MCF 10A (cell line): Measurements from ENCODE around the gene ARMC9. TPM values are rescaled to one million over a fixed set of nuclear protein-coding genes. Genes with fewer than 3 reads are reported as not detected.

Experiments
- BruUV-seq: library from RNA; stranded (reverse); fragments of 400-500 nt; replicated peaks from 2 replicates; lab custom pipeline; 2021; lab: Mats Ljungman, UMichigan
- CTCF ChIA-PET: fragments of 300-600 bp; sonication (Branson Sonifier 250); formaldehyde crosslinking; extraction: SDS; loops from one replicate; lab custom pipeline; 2021; ENCODE audit warnings: antibody characterized with exemption, inconsistent platforms; lab: Yijun Ruan, JAX
- POLR2A ChIA-PET: fragments of 300-600, 350-650 bp; sonication (Branson Sonifier 250); formaldehyde crosslinking; extraction: SDS; loops from one replicate; lab custom pipeline; 2020; ENCODE audit warnings: antibody characterized with exemption, inconsistent platforms; lab: Yijun Ruan, JAX
- DNase-seq: peaks from one replicate; pipeline ENCODE4 v3.0.0-alpha.2; 2018; ENCODE audit not compliant: unreplicated experiment
- H3K27ac Mint-ChIP-seq: one replicate; pipeline ENCODE4 v1.8.0; 2022; ENCODE audit warnings: mild to moderate bottlenecking, low read depth, mixed read lengths; ENCODE audit not compliant: unreplicated experiment
- H3K27me3 Mint-ChIP-seq: one replicate; pipeline ENCODE4 v1.8.0; 2022; ENCODE audit warnings: mixed read lengths; ENCODE audit not compliant: insufficient read depth, unreplicated experiment
- H3K36me3 Mint-ChIP-seq: one replicate; pipeline ENCODE4 v1.8.0; 2022; ENCODE audit warnings: mild to moderate bottlenecking, moderate library complexity, mixed read lengths; ENCODE audit not compliant: insufficient read depth, unreplicated experiment
- H3K4me1 Mint-ChIP-seq: one replicate; pipeline ENCODE4 v1.8.0; 2022; ENCODE audit warnings: mixed read lengths; ENCODE audit not compliant: insufficient read depth, unreplicated experiment
- H3K4me3 Mint-ChIP-seq: one replicate; pipeline ENCODE4 v1.8.0; 2022; ENCODE audit warnings: mild to moderate bottlenecking, moderate library complexity, mixed read lengths; ENCODE audit not compliant: unreplicated experiment
- H3K9me3 Mint-ChIP-seq: one replicate; pipeline ENCODE4 v1.8.0; 2022; ENCODE audit warnings: mixed read lengths; ENCODE audit not compliant: unreplicated experiment
- CTCF ChIP-seq: fragments of 200-600 bp; IDR thresholded peaks from one replicate; pipeline ENCODE4 v1.8.0; 2022; ENCODE audit warnings: antibody characterized with exemption, mild to moderate bottlenecking; ENCODE audit not compliant: unreplicated experiment
- intact Hi-C: fragments of 100-400 bp; cut with micrococcal nuclease; formaldehyde crosslinking; loops from 2 replicates; pipeline ENCODE4 v1.14.1; 2022
- total RNA-seq: library from RNA; stranded (reverse); gene quantifications from 2 replicates; pipeline ENCODE4 v1.2.3, GENCODE V29; 2022

Gene ARMC9
- total RNA-seq, 1 experiment from 2014 or later = 16.5 TPM

DNA sequence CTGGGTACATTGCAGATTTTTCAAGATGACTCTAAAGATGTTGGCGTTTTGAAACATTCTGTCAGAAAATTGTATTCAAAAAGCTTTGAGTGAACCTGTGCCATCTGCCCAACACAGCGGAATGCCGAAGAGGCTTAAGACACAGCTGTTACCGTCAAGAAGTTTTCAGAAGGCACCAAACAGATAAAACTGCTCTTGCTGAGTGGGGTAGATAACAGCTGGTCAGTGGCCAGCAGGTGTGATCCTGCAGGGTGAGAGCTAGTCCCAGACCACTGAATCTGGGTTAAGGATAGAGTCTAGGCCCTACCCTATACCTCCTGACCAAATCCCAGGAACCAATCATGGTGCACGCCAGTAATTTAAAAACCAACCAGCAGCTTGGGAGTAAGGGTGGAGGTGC is 136.6 kb downstream of the ARMC9 start:
- CTCF ChIA-PET = interaction anchor here (0.6 to 1.1 kb wide), 3 partner anchors 12 to 229 kb away, joined by 4 to 7 read pairs (median 5); no protein-coding TSS in a partner anchor
- no peaks in the 10 kb centered on the region for H3K9me3 Mint-ChIP-seq

GRCh38 chr2:231335591-231335990 is 137.2 kb downstream of the ARMC9 start:
- Mint-ChIP-seq H3K9me3 (no peaks in the 10 kb centered on the region), H3K27me3 (no peaks in the 10 kb centered on the region), H3K4me3 (no peak overlapping the region), H3K27ac (no peak overlapping the region), H3K4me1 (no peaks in the 10 kb centered on the region), H3K36me3 (peaks cover 11% of the 10 kb centered on the region)
- intact Hi-C loops = no loop called here
- TF ChIP-seq CTCF = no peak
- CTCF ChIA-PET = interaction anchor here (0.6 to 1.1 kb wide), 5 partner anchors 13 to 460 kb away, joined by 4 to 7 read pairs (median 4); no protein-coding TSS in a partner anchor
- POLR2A ChIA-PET = no interaction called here
- no TSS peak for BruUV-seq
- no peak for DNase-seq

More for the DNA sequence above, 136.6 kb downstream of the ARMC9 start:
- Mint-ChIP-seq H3K27me3 (no peaks in the 10 kb centered on the region), H3K4me1 (no peaks in the 10 kb centered on the region), H3K36me3 (peaks cover 11% of the 10 kb centered on the region), H3K4me3 (no peak overlapping the region), H3K27ac (no peak overlapping the region)
- POLR2A ChIA-PET = no interaction called here
- no peak for TF ChIP-seq CTCF
- no peak for DNase-seq
- intact Hi-C loops = no loop called here
- BruUV-seq = no TSS peak

GRCh38 chr2:231336236-231336635 is 137.8 kb downstream of the ARMC9 start:
- Mint-ChIP-seq H3K9me3 (no peaks in the 10 kb centered on the region), H3K27ac (no peak overlapping the region), H3K36me3 (peaks cover 7% of the 10 kb centered on the region), H3K27me3 (no peaks in the 10 kb centered on the region), H3K4me1 (no peaks in the 10 kb centered on the region), H3K4me3 (no peak overlapping the region)
- no peak for DNase-seq
- POLR2A ChIA-PET = interaction anchor here (0.5 kb wide), 1 partner anchor 871 kb away, joined by 3 read pairs; no protein-coding TSS in a partner anchor
- BruUV-seq = no TSS peak
- intact Hi-C loops = no loop called here
- no peak for TF ChIP-seq CTCF
- CTCF ChIA-PET = interaction anchor here (0.6 to 1.1 kb wide), 5 partner anchors 13 to 460 kb away, joined by 3 to 7 read pairs (median 4); no protein-coding TSS in a partner anchor

- no peak for DNase-seq
- H3K27me3 Mint-ChIP-seq = no peaks in the 10 kb centered on the region
- CTCF ChIA-PET = interaction anchor here (0.6 kb wide), 1 partner anchor 16 kb away, joined by 3 read pairs; no protein-coding TSS in a partner anchor
- intact Hi-C loops = no loop called here
- H3K27ac Mint-ChIP-seq = no peak overlapping the region
- TF ChIP-seq CTCF = no peak
- no TSS peak for BruUV-seq
- no peaks in the 10 kb centered on the region for H3K9me3 Mint-ChIP-seq
- no peak overlapping the region for H3K4me3 Mint-ChIP-seq
- no peaks in the 10 kb centered on the region for H3K4me1 Mint-ChIP-seq
- peaks cover 3% of the 10 kb centered on the region for H3K36me3 Mint-ChIP-seq
- POLR2A ChIA-PET = no interaction called here
These were observed 138.3 kb downstream of the ARMC9 start for GRCh38 chr2:231336700-231337099.
